Dermis microvascular lymphatic vessel endothelial cell (primary cell): ENCODE results near the gene WDR37. TPM values are rescaled to one million over a fixed set of nuclear protein-coding genes. Genes with fewer than 3 reads are reported as not detected.
A peak's percentile ranks its signal among the peaks of the same experiment; 100 is the strongest.
"Not testable (repeated sequence)": the region's sequence is repeated elsewhere in the genome, so short reads cannot be mapped to it uniquely, and the experiment has no call there.

ENCODE experiments used
- DNase-seq, 2 donors: peaks; one replicate each; pipeline versions ENCODE4 v3.0.0 to v3.0.0-alpha.2; 2010; ENCODE audit warnings: low read depth in 2 of 2
- total RNA-seq: library from RNA; depleted of rRNA; stranded (reverse); fragments of >200 nt; gene quantifications from 2 replicates; pipeline ENCODE4 v1.2.1, GENCODE V29; 2014

Gene WDR37
- 13.0 and 19.7 TPM in 2 replicates for total RNA-seq

DNA sequence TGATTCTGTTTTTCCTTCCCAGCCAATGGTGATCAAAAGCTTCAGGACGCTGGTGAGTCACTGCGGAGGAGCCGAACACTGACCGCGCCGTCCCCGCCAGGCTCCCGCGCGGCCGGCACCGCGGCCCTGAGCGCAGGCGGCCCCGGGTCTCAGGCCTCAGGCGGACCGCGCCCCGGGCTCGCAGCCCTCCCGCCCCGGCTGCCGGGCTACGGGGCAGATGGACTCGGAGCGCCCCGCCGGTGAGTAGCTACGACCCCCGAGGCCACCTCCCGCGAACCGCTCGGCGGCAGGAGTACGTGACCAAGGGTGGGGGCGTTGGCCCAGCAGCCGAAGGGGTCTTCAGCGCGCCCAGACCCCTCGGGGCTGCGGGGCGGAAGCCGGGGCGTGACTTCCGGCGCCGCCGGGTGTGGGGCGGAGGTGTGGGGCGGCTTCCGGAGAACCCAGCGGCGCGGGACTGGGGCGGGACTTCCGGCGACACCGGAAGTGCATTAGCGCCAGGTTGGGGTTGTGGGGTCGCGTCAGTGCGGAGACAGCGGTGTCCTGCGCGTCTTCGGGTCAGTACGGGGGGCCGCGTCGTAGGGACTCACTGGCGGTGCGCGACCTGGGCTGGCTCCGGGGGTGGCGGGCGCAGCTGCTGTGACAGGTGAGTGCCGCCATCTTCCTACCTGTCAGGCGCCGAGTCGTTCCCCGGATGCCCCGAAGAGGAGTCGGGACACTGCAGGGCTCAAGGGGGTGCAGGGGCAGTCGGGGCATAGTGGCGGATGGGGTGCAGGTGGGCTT lies at the start of gene WDR37:
TSS of gene WDR37 (plus strand) at position 60 of the 780 bp plus-strand sequence. CDS start 15,771 bp downstream, outside the sequence.
- DNase-seq, result peak in 1 of 2 donors; percentile 93

DNA sequence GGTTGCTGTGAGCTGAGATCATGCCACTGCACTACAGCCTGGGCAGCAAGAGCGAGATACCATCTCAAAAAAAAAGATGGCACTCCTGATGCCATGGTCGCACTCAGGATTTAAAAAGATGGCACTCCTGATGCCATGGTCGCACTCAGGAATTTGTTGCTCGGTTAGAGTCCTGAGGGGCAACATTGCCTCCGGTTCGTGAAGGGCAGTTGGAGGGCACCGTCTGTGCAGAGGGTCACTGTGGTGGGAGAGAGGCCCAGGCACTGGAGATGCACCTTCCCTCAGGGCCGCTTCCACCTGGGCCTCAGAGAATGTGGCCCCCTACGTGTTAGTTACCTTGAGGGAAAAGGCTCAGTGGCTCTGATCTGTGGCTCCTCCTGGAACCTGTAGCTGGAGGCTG lies 49.6 kb upstream of the WDR37 start:
- no peak for DNase-seq

DNA sequence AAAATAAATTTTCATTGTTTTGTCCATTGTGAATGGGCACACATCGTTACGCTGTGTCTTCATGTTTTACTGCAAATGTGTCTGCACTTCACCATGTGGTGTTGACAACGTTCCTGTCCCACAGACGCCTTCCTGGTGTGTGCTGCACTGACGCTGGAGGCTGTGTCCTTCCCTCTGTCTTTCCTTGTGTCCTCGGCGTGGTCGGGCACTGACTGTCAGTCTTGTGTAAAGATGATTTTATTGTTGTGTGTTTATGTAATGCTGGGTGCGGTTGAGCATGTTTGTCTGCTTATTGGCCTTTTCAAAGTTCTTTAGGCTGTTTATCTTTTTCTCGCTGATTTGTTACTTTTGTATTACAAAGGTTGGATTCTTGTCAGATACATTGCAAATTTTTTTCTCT lies 48.6 kb upstream of the WDR37 start:
- no peak for DNase-seq

GRCh38 chr10:1009071-1009494 lies 47.1 kb upstream of the WDR37 start:
- DNase-seq, result no peak

- not testable (repeated sequence) for DNase-seq
These were observed 46.2 kb upstream of the WDR37 start for GRCh38 chr10:1009947-1010346.

- DNase-seq, result no peak
These were observed 45.5 kb upstream of the WDR37 start for GRCh38 chr10:1010703-1011102.

GRCh38 chr10:1011696-1012095 lies 44.5 kb upstream of the WDR37 start:
- DNase-seq, result no peak

GRCh38 chr10:1015688-1016087 lies 40.5 kb upstream of the WDR37 start:
- no peak for DNase-seq

DNA sequence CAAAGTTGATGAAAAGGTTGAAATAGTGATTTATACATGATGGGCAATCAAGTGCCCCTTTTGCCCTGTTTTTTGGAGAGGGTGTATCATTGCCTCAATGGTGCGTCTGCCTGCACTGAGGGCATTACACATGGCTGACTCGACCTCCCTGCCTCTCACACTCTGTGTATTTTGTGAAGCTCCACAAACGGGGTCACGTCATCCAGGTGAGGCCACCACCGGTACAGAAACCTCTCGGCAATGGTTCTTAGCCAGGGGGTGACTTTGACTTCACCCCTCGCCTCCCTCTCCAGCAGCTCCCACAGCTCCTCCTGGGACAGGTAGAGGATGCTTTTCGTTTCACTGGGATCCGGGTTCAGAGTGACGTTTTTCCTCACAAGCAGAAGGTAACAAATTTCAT lies 36.8 kb upstream of the WDR37 start:
- DNase-seq, result no peak

DNA sequence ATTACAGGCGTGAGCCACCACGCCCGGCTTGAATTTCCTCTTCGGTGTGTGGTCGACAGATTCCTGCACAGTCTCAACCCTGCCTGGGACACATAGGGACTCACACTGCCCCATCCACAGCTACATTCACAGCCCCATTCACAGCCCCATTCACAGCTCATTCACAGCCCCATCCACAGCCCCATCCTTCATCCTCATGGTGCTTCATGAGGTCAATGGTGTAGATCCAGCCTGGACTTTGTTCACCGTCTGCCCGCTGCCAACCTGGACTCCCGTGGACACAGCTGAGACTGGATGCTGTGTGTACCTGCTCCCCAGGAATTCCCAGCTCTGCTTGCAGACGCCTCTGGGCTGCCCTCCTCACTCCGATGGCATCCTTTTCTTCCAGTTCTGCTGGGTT lies 35.7 kb upstream of the WDR37 start:
- DNase-seq, result no peak

DNA sequence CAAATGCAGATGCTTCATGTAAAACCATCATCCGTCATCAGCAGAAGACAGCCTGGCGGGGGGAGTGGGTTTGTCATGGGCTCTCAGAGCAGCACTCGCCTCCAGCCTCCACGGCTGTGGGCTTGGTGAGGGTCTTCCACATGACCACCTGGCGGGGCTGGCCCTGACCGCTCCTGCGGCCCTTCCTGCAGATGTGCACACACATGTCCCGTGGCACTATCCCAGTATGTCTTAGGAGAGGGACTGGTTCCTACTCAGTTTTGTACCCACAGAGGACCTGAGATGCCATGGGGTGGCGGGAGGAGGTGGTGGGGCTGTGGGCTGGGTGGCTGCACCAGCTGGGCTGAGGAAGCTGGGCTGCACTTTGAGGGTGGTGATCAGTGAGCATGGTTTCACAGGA lies 35.2 kb upstream of the WDR37 start:
- DNase-seq, result no peak

- peak in 1 of 2 donors; percentile 20 for DNase-seq
These were observed 33.8 kb upstream of the WDR37 start for GRCh38 chr10:1022413-1022812.

DNA sequence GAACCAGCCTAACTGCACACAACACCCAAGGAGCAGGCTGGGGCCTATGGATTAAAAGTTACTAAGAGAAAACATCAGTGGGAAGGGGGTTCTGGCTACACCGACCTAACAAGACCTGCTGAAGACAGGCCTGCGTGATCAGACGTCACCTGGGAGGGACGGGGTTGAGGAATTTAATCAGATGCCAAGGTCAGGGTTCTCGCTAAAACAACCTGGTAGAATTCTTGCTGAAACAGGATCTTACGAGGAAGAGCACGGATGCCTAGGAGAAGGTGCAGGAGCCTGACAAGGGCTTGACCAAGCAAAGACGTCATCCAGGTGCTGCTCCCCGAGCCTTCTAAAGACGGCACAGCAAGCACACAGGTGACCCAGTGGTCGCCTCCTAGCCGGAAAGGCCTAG lies 32.1 kb upstream of the WDR37 start:
- DNase-seq, result no peak

DNA sequence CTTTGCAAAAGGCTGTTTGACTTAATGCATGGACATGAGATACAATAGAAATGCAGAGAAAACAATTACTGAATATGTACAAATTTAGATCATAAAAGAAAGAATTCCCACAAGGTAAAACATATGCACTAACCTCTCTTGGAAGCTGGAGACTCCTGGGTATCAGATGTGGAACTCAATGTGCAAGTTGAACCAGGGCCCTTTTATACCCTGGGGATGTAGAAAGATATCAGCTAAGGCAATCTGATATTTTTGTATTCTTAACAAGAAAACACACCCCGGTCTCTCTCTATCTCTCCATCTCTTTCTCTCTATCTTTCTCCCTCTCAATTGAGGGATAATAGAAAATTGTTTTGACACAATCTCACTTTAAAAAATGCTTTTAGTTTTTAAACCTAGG lies 30.5 kb upstream of the WDR37 start, which contains the start of gene IDI2:
TSS of gene IDI2 (minus strand) at position 177 of the 400 bp plus-strand sequence. CDS start 1,136 bp downstream, outside the sequence.
- no peak for DNase-seq

- DNase-seq, result no peak
These were observed 29.6 kb upstream of the WDR37 start for GRCh38 chr10:1026578-1026977.

GRCh38 chr10:1029838-1030237 lies 26.3 kb upstream of the WDR37 start:
- no peak for DNase-seq

GRCh38 chr10:1033601-1034000 lies 22.6 kb upstream of the WDR37 start:
- DNase-seq, result no peak

DNA sequence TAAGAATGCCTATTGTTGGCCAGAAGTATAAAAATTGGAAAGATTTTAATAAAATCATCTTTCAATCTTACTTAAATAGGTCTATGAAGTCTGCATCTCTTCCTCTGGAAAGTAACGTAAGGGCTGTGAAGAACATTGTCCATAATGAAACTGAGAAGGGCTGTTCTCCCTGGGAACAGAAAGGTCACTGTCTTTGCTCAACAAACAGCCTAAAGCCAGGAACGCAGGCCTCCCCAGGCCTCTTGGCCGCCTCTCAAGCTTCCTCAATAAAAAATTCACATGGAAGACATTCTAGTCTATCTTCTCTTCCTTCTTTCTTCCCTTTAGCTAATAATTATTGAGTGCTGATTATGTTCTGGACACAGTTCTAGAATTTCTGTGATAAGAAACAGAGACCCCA lies 21.4 kb upstream of the WDR37 start:
- DNase-seq, result no peak

- DNase-seq, result no peak
These were observed 21.0 kb upstream of the WDR37 start for GRCh38 chr10:1035201-1035600.

GRCh38 chr10:1036341-1036791 lies 19.8 kb upstream of the WDR37 start:
- DNase-seq, result no peak

GRCh38 chr10:1037098-1037497 lies 19.1 kb upstream of the WDR37 start:
- no peak for DNase-seq

- not testable (repeated sequence) for DNase-seq
These were observed 17.4 kb upstream of the WDR37 start for GRCh38 chr10:1038769-1039168.

DNA sequence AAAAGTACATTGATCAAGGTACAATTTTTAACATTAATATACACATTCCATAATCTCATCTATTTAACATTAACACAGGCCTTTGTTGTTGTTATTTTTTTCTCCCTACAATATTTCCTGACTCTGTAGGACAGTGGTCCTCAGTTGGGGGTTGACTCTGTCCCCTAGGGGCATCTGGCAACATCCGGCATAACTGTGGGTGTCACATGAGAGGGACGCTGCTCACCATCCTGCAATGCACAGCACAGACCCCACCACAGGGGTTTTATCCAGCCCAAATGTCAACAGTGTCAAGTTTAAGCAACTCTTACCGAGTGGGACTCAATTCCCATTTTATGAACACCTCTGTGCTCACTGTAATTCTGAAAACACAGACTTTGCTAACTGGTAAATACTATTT lies 16.1 kb upstream of the WDR37 start:
- no peak for DNase-seq
